NT2/D1 (cell line): ENCODE results near the gene MEDAG.

Experiments
- DNase-seq: peaks from one replicate; pipeline ENCODE4 v3.0.0-alpha.2; 2011; ENCODE audit warnings: low read depth, low spot score
- H3K27me3 ChIP-seq: 2 replicates; pipeline ENCODE4 v1.6.0; 2011; ENCODE audit warnings: mild to moderate bottlenecking; ENCODE audit not compliant: insufficient read length, insufficient read depth
- H3K36me3 ChIP-seq: 2 replicates; pipeline ENCODE4 v1.6.1; 2011; ENCODE audit warnings: mild to moderate bottlenecking, low read length, mixed read lengths; ENCODE audit not compliant: insufficient read depth, insufficient read length
- H3K4me1 ChIP-seq: 2 replicates; pipeline ENCODE4 v1.5.1; 2011; ENCODE audit not compliant: insufficient read depth, insufficient read length
- H3K4me3 ChIP-seq: 2 replicates; pipeline ENCODE4 v1.5.1; 2011; ENCODE audit warnings: low read depth; ENCODE audit not compliant: insufficient read length
- H3K9ac ChIP-seq: 2 replicates; pipeline ENCODE4 v1.6.0; 2011; ENCODE audit warnings: low read depth; ENCODE audit not compliant: insufficient read length
- H3K9me3 ChIP-seq: 2 replicates; pipeline ENCODE4 v1.5.1; 2011; ENCODE audit warnings: mild to moderate bottlenecking, low read length; ENCODE audit not compliant: insufficient read depth
- SUZ12 ChIP-seq: IDR thresholded peaks from 2 replicates; pipeline ENCODE4 v1.6.1; 2011; ENCODE audit not compliant: insufficient read length, insufficient read depth; ENCODE audit errors: extremely low read depth
- YY1 ChIP-seq: IDR thresholded peaks from 2 replicates; pipeline ENCODE4 v1.6.1; 2011; ENCODE audit not compliant: insufficient read length, insufficient read depth
- ZNF274 ChIP-seq: IDR thresholded peaks from 2 replicates; pipeline ENCODE4 v1.6.1; 2011; ENCODE audit warnings: mild to moderate bottlenecking, low read depth, low read length

The MEDAG gene

GRCh38 chr13:30898070-30898469 is 8.0 kb upstream of the MEDAG start:
- Histone ChIP-seq H3K4me3 (no peak overlapping the region), H3K36me3 (no peaks in the 10 kb centered on the region), H3K9ac (no peak overlapping the region), H3K4me1 (no peaks in the 10 kb centered on the region), H3K9me3 (no peaks in the 10 kb centered on the region), H3K27me3 (no peaks in the 10 kb centered on the region)
- TF ChIP-seq ZNF274 (no peak), SUZ12 (no peak), YY1 (no peak)
- no peak for DNase-seq

- Histone ChIP-seq H3K9ac (no peak overlapping the region), H3K27me3 (no peaks in the 10 kb centered on the region), H3K9me3 (no peaks in the 10 kb centered on the region), H3K4me1 (no peaks in the 10 kb centered on the region), H3K36me3 (no peaks in the 10 kb centered on the region), H3K4me3 (no peak overlapping the region)
- no peak for TF ChIP-seq YY1
- TF ChIP-seq SUZ12: no peak
- no peak for TF ChIP-seq ZNF274
- no peak for DNase-seq
Measured at GRCh38 chr13:30898678-30899241, 7.3 kb upstream of the MEDAG start.

GRCh38 chr13:30900436-30900835 is 5.6 kb upstream of the MEDAG start:
- TF ChIP-seq YY1: no peak
- no peak for TF ChIP-seq ZNF274
- Histone ChIP-seq H3K36me3 (no peaks in the 10 kb centered on the region), H3K9ac (no peak overlapping the region), H3K27me3 (peaks cover 9% of the 10 kb centered on the region), H3K4me3 (no peak overlapping the region), H3K4me1 (no peaks in the 10 kb centered on the region), H3K9me3 (no peaks in the 10 kb centered on the region)
- no peak for DNase-seq

- no peak overlapping the region for H3K9ac ChIP-seq
- H3K4me3 ChIP-seq: no peak overlapping the region
- H3K27me3 ChIP-seq: peaks cover 17% of the 10 kb centered on the region
- DNase-seq: no peak
- TF ChIP-seq SUZ12: no peak
- no peak for TF ChIP-seq ZNF274
- TF ChIP-seq YY1: no peak
- no peaks in the 10 kb centered on the region for H3K36me3 ChIP-seq
- no peaks in the 10 kb centered on the region for H3K4me1 ChIP-seq
- no peaks in the 10 kb centered on the region for H3K9me3 ChIP-seq
Measured at GRCh38 chr13:30900952-30901749, 4.9 kb upstream of the MEDAG start.

- no peak for DNase-seq
- TF ChIP-seq ZNF274 (no peak), YY1 (no peak), SUZ12 (no peak)
- Histone ChIP-seq H3K36me3 (no peaks in the 10 kb centered on the region), H3K9ac (no peak overlapping the region), H3K9me3 (no peaks in the 10 kb centered on the region), H3K27me3 (peaks cover 24% of the 10 kb centered on the region), H3K4me1 (no peaks in the 10 kb centered on the region), H3K4me3 (no peak overlapping the region)
Measured at GRCh38 chr13:30904043-30904442, 2.0 kb upstream of the MEDAG start.

- Histone ChIP-seq H3K4me3 (peak overlapping the region; percentile 30), H3K27me3 (peaks cover 24% of the 10 kb centered on the region), H3K9me3 (no peaks in the 10 kb centered on the region), H3K9ac (peak overlapping the region; percentile 32), H3K36me3 (no peaks in the 10 kb centered on the region), H3K4me1 (no peaks in the 10 kb centered on the region)
- no peak for TF ChIP-seq SUZ12
- DNase-seq: no peak
Measured at GRCh38 chr13:30906411-30907051, 460 bp downstream of the MEDAG start.

GRCh38 chr13:30907121-30907861 is 1.2 kb downstream of the MEDAG start:
- H3K9me3 ChIP-seq: no peaks in the 10 kb centered on the region
- no peaks in the 10 kb centered on the region for H3K4me1 ChIP-seq
- DNase-seq: no peak
- H3K9ac ChIP-seq: peak overlapping the region; percentile 32
- H3K27me3 ChIP-seq: peaks cover 24% of the 10 kb centered on the region
- no peaks in the 10 kb centered on the region for H3K36me3 ChIP-seq
- H3K4me3 ChIP-seq: no peak overlapping the region
- TF ChIP-seq ZNF274 (no peak), YY1 (no peak), SUZ12 (no peak)
